Tibial nerve (tissue), 4 donors: Measurements from ENCODE around the gene PDCD1. TPM values are rescaled to one million over a fixed set of nuclear protein-coding genes. Genes with fewer than 3 reads are reported as not detected.

Experiments
- DNase-seq, 2 donors: peaks; one replicate each; pipeline ENCODE4 v3.0.0-alpha.2; 2019; ENCODE audit warnings: low spot score in 2 of 2
- H3K27ac ChIP-seq, 4 donors: fragments of 200-600 bp; sonication (generic) in 3 of 4; one replicate each; pipeline ENCODE4 v1.5.1; 2017 to 2019; ENCODE audit warnings: mild to moderate bottlenecking in 1 of 4
- H3K27me3 ChIP-seq, 2 donors: fragments of 200-600 bp; sonication (generic) in 1 of 2; one replicate each; pipeline versions ENCODE4 v1.5.1 to v1.6.0; 2017 to 2019
- H3K36me3 ChIP-seq, 3 donors: fragments of 200-600 bp; sonication (generic); one replicate each; pipeline ENCODE4 v1.5.1; 2018 to 2019
- H3K4me1 ChIP-seq, 4 donors: fragments of 200-600 bp; sonication (generic) in 3 of 4; one replicate each; pipeline ENCODE4 v1.5.1; 2017 to 2019
- H3K4me3 ChIP-seq, 4 donors: fragments of 200-600 bp; sonication (generic) in 3 of 4; one replicate each; pipeline ENCODE4 v1.5.1; 2017 to 2019; ENCODE audit warnings: mild to moderate bottlenecking in 1 of 4, moderate library complexity in 1 of 4
- H3K9me3 ChIP-seq, 4 donors: fragments of 200-600 bp; sonication (generic) in 3 of 4; one replicate each; pipeline ENCODE4 v1.5.1; 2017 to 2019
- EP300 ChIP-seq, 2 donors: sonication (generic); formaldehyde crosslinking; IDR thresholded peaks; one replicate each; pipeline ENCODE4 v1.6.1; 2017; ENCODE audit warnings: antibody characterized with exemption in 2 of 2, mild to moderate bottlenecking in 1 of 2
- POLR2A ChIP-seq, 2 donors: fragments of 450-650 bp; IDR thresholded peaks; one replicate each; pipeline ENCODE4 v1.6.1; 2017; ENCODE audit warnings: antibody characterized with exemption in 2 of 2, mild to moderate bottlenecking in 2 of 2, moderate library complexity in 2 of 2
- WGBS, 2 donors: methylation state at CpG; one replicate each; pipeline ENCODE4 v1.1.5; 2018; 5-methylcytosine and 5-hydroxymethylcytosine counted together
- total RNA-seq, 4 donors: library from RNA; depleted of rRNA; stranded (reverse); fragments of >200 nt; gene quantifications; one replicate each; pipeline ENCODE4 v1.1.0, GENCODE V29; 2016
- TF ChIP-seq, protein P1 (sequence below), 5 experiments: fragments of 200-600 bp in 3 of 5; fragments of 450-650 bp in 2 of 5; sonication (generic) in 3 of 5; IDR thresholded peaks; one replicate each; pipeline ENCODE4 v1.5.1; 2016 to 2019; ENCODE audit warnings: antibody characterized with exemption in 5 of 5, mild to moderate bottlenecking in 3 of 5, moderate library complexity in 2 of 5

PDCD1 gene
- total RNA-seq, 4 donors from 2014 or later: 0.22 to 0.60 (median 0.42) TPM; not detected in 1

DNA sequence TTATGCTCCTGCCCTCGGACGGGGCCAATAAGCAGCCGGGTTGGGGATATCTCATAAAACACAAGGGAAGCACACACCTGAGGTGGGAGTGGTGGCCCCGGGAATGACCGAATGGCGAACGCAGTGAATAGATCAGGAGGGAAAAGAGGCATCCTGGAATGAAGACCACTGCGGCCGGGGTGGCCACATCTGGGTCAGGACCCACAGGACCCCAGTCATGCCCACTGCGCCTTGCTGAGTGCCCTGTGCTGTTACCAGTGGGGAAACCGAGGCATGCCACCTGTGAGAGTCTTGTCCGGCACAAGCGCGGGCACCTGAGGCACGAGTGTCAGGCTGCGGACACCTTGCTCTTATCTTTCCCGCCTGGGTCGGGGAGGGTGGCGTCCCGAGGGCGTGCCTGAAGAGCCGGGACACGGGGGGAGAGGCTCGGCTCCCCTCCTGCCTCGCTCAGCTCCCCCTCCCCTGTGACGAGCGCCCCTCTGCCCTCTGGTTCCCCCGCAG, 1.6 kb downstream of the PDCD1 start:
- Histone ChIP-seq H3K4me3 (no peak overlapping the region), H3K4me1 (peaks cover 0 to 29% (median 20%) of the 10 kb centered on the region in 4 donors), H3K27ac (no peak overlapping the region), H3K27me3 (peaks cover 0 to 5% of the 10 kb centered on the region in 2 donors), H3K9me3 (no peaks in the 10 kb centered on the region), H3K36me3 (no peaks in the 10 kb centered on the region)
- TF ChIP-seq, protein P1, sequence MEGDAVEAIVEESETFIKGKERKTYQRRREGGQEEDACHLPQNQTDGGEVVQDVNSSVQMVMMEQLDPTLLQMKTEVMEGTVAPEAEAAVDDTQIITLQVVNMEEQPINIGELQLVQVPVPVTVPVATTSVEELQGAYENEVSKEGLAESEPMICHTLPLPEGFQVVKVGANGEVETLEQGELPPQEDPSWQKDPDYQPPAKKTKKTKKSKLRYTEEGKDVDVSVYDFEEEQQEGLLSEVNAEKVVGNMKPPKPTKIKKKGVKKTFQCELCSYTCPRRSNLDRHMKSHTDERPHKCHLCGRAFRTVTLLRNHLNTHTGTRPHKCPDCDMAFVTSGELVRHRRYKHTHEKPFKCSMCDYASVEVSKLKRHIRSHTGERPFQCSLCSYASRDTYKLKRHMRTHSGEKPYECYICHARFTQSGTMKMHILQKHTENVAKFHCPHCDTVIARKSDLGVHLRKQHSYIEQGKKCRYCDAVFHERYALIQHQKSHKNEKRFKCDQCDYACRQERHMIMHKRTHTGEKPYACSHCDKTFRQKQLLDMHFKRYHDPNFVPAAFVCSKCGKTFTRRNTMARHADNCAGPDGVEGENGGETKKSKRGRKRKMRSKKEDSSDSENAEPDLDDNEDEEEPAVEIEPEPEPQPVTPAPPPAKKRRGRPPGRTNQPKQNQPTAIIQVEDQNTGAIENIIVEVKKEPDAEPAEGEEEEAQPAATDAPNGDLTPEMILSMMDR (IDR thresholded peaks at IDR 0.05): no peak
- TF ChIP-seq EP300 (IDR thresholded peaks at IDR 0.05): no peak
- TF ChIP-seq POLR2A (IDR thresholded peaks at IDR 0.05): no peak
- 88% methylated on average over 26 to 28 of the region's 28 CpGs for WGBS, 2 donors
- no peak for DNase-seq

DNA sequence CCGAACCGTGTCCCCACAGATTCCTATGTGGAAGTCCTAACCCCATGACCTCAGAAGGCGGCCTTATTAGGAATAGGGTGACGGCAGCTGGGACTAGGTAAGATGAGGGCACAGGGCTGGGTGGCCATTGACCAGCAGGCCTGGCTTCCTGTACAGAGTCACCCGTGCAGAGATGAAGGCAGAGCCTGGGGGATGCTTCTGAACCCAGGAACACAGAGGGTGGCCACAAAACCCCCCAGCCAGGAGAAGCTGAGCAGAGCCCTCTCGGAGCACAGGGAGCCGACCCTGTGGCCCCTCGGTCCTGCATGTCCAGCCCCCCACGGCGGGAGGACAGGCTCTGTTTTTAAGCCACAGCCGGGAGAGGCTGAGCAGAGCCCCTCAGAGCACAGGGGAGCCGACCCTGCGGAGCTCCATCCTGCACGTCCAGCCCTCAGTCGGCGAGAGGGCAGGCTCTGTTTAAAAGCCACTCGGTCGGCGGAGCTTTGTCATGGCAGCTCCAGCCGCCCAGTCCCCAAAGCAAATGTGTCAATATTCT, 2.7 kb downstream of the PDCD1 start:
- no peak for DNase-seq
- H3K4me3 ChIP-seq: no peak overlapping the region

DNA sequence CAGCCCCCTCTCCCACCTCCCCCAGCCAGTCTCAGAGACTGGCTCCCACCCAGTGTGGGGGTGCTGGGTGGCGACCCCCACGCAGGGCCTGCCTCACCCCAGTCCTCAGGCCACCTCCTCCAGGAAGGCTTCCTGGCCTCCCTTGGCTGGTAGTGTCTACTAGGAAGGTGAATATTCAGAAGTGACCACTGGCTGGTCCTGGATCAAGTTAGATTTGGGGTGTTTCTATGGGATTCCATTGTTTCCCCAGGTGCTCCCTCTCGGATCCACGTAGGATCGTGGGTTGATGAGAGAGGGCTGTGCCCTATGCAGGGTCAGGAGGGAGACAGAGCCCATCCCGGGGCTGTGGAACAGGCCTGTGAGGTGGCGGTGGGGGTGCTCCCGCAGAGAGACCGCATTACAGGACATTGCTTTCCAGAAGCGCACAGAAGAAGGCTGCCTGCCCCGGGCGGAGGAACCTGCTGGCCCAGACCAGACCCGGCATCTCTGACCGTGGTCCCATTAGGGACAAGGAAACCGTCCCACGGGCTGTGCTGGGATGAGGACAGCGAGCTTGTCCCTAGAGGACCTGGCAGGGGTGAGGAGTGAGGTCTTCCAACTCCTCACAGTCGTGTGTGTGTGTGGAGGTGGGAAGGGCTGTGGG, 3.3 kb downstream of the PDCD1 start:
- DNase-seq: no peak
- H3K27me3 ChIP-seq: no peaks in the 10 kb centered on the region
- TF ChIP-seq POLR2A (IDR thresholded peaks at IDR 0.05): no peak
- TF ChIP-seq, protein P1 (IDR thresholded peaks at IDR 0.05): no peak
- TF ChIP-seq EP300 (IDR thresholded peaks at IDR 0.05): no peak
- no peak overlapping the region for H3K27ac ChIP-seq
- no peaks in the 10 kb centered on the region for H3K9me3 ChIP-seq
- H3K4me1 ChIP-seq: peaks cover 0 to 24% (median 15%) of the 10 kb centered on the region in 4 donors
- H3K4me3 ChIP-seq: no peak overlapping the region
- WGBS, 2 donors: 74 to 79% methylated on average over 17 to 18 of the region's 18 CpGs
- H3K36me3 ChIP-seq: no peaks in the 10 kb centered on the region

More for the DNA sequence above, 2.7 kb downstream of the PDCD1 start:
- peaks cover 0 to 29% (median 20%) of the 10 kb centered on the region in 4 donors for H3K4me1 ChIP-seq
- H3K27ac ChIP-seq: no peak overlapping the region
- WGBS, 2 donors: 72 to 73% methylated on average over 16 to 20 of the region's 20 CpGs
- no peaks in the 10 kb centered on the region for H3K9me3 ChIP-seq
- H3K27me3 ChIP-seq: no peaks in the 10 kb centered on the region
- H3K36me3 ChIP-seq: no peaks in the 10 kb centered on the region
- TF ChIP-seq, protein P1 (IDR thresholded peaks at IDR 0.05): no peak
- TF ChIP-seq POLR2A (IDR thresholded peaks at IDR 0.05): no peak
- TF ChIP-seq EP300 (IDR thresholded peaks at IDR 0.05): no peak

DNA sequence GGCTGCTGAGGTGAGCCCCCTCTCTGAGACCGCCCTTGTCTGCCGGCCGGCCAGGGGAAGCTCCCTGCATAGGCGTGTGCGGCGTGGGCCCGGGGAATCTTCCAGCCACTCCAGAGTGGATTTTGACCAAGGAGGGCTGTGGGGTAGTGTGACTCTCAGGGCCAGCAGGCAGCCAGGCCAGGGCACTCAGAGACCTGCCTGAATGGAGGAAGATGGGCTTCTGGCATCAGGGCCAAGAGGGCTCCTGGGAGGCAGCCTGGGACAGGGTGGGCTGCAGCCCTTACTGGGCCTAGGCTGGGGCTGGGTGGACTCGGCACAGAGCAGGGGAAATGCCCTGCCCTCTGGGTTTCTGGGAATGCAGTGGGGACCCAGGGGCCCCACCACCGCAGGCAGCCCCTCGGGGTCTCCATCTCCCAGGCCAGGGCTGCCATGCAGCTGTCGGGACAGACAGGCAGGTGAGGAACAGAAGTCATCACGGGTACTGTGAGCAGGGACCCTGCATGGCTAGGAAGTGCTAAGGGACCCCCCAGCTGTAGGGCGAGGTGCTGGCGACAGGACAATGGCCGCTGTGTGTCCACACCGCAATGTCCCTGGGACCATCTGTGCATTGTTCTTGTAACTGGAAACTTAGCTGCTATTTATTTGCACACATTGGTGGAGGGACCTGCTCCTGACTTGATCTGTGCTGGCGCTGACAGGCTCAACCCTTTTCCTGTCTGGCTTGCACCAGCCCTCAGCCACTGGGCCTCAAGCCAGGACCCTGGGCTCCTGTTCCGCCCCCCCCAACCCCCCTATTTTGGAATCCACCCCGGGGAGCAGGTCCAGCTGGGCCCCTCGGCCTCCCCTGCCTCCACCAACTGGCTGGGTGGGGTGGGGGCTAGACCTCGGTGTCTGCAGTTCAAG, 4.1 kb downstream of the PDCD1 start:
- no peaks in the 10 kb centered on the region for H3K27me3 ChIP-seq
- H3K36me3 ChIP-seq: no peaks in the 10 kb centered on the region
- H3K4me1 ChIP-seq: peaks cover 0 to 17% (median 8%) of the 10 kb centered on the region in 4 donors
- H3K4me3 ChIP-seq: no peak overlapping the region
- DNase-seq: no peak
- 54 to 64% methylated on average over 16 of the region's 21 CpGs for WGBS, 2 donors
- H3K9me3 ChIP-seq: no peaks in the 10 kb centered on the region
- H3K27ac ChIP-seq: no peak overlapping the region
- TF ChIP-seq EP300 (IDR thresholded peaks at IDR 0.05) (no peak), POLR2A (IDR thresholded peaks at IDR 0.05) (no peak)
- TF ChIP-seq, protein P1 (IDR thresholded peaks at IDR 0.05): no peak
